Measurements from ENCODE around the gene EFNB1. TPM values are rescaled to one million over a fixed set of nuclear protein-coding genes. Genes with fewer than 3 reads are reported as not detected.
A peak's percentile ranks its signal among the peaks of the same experiment; 100 is the strongest.
"Not testable (repeated sequence)": the region's sequence is repeated elsewhere in the genome, so short reads cannot be mapped to it uniquely, and the experiment has no call there.

Gene EFNB1
- polyA plus RNA-seq (25.5 and 27.8 TPM in 2 replicates), polyA minus RNA-seq (34.5 and 38.5 TPM in 2 replicates)

- Histone ChIP-seq H3K79me2 (replicated peaks; ENCODE audit: insufficient read depth, low read length) (peaks cover 44% of the 10 kb centered on the region), H3K36me3 (ENCODE audit: insufficient read depth, low read length) (no peaks in the 10 kb centered on the region), H3K4me3 (ENCODE audit: low read length) (peak within 1 kb of the TSS; percentile 90), H3K9me2 (ENCODE audit: insufficient read depth, low read length) (no peaks in the 10 kb centered on the region), H4K20me1 (ENCODE audit: insufficient read depth) (no peaks in the 10 kb centered on the region), H3K27me3 (ENCODE audit: insufficient read depth, low read depth, low read length) (no peaks in the 10 kb centered on the region), H2AFZ (ENCODE audit: low read depth, low read length) (no peak within 1 kb of the TSS), H3K9ac (ENCODE audit: low read length) (peak within 1 kb of the TSS; percentile 83), H3K9me3 (ENCODE audit: low read length) (no peaks in the 10 kb centered on the region), H3F3A (ENCODE audit: insufficient read depth, low read length, poor library complexity, severe bottlenecking) (no peaks in the 10 kb centered on the region), H3K4me2 (ENCODE audit: low read length) (peak within 1 kb of the TSS; percentile 51), H3K27ac (ENCODE audit: low read length) (peak within 1 kb of the TSS; percentile 68)
- peak; percentile 44 for TF ChIP-seq RAD21 (conservative IDR thresholded peaks at IDR 0.05)
- TF ChIP-seq REST (IDR thresholded peaks at IDR 0.05; ENCODE audit: borderline replicate concordance), result peak; percentile 91
- peak; percentile 97 for TF ChIP-seq POLR2AphosphoS5 (IDR thresholded peaks at IDR 0.05)
- peak; percentile 53 for TF ChIP-seq SMC3 (conservative IDR thresholded peaks at IDR 0.05; ENCODE audit: poor library complexity)
- no peak for TF ChIP-seq EZH2 (IDR thresholded peaks at IDR 0.05; ENCODE audit: borderline replicate concordance, insufficient read depth, low read length, poor library complexity, severe bottlenecking)
- no peak for TF ChIP-seq CTCF (IDR thresholded peaks at IDR 0.05; ENCODE audit: poor library complexity, severe bottlenecking)
- TF ChIP-seq EP300 (conservative IDR thresholded peaks at IDR 0.05; ENCODE audit: poor library complexity, severe bottlenecking), result no peak
- peak; percentile 97 for TF ChIP-seq TAF1 (IDR thresholded peaks at IDR 0.05; ENCODE audit: low read depth)
- no peak for TF ChIP-seq MXI1 (conservative IDR thresholded peaks at IDR 0.05; ENCODE audit: poor library complexity, severe bottlenecking)
These were observed at the start of gene EFNB1 for GRCh38 chrX:68828740-68829581. EFNB1 (plus strand) TSS chrX:68829021; CDS start chrX:68829777, 756 bp downstream.

GRCh38 chrX:68781295-68781694 is 47.5 kb upstream of the EFNB1 start:
- not testable (repeated sequence) for H3K9ac ChIP-seq (ENCODE audit: low read length)

More at GRCh38 chrX:68781295-68781694, 47.5 kb upstream of the EFNB1 start:
- H2AFZ ChIP-seq (ENCODE audit: low read depth, low read length); H3K79me2 ChIP-seq (replicated peaks; ENCODE audit: insufficient read depth, low read length); H3K27ac ChIP-seq (ENCODE audit: low read length); H3K4me2 ChIP-seq (ENCODE audit: low read length); H3F3A ChIP-seq (ENCODE audit: insufficient read depth, low read length, poor library complexity, severe bottlenecking); H3K4me3 ChIP-seq (ENCODE audit: low read length); H3K36me3 ChIP-seq (ENCODE audit: insufficient read depth, low read length); H4K20me1 ChIP-seq (ENCODE audit: insufficient read depth); H3K27me3 ChIP-seq (ENCODE audit: insufficient read depth, low read depth, low read length); H3K9me2 ChIP-seq (ENCODE audit: insufficient read depth, low read length); H3K9me3 ChIP-seq (ENCODE audit: low read length): not testable (repeated sequence)

Data from neural cell (in vitro differentiated cells).